H1 (cell line): ENCODE data around the gene DOK6. TPM values are rescaled to one million over a fixed set of nuclear protein-coding genes. Genes with fewer than 3 reads are reported as not detected.

ENCODE experiments used
- CTCF ChIA-PET: fragments of 300-600 bp; sonication (Branson Sonifier 250); formaldehyde crosslinking; loops from one replicate; lab custom pipeline; 2021; ENCODE audit not compliant: partially characterized antibody; lab: Charles Lee
- POLR2A ChIA-PET: fragments of 300-600 bp; sonication (Branson Sonifier 250); formaldehyde crosslinking; loops from one replicate; lab custom pipeline; 2021; ENCODE audit warnings: inconsistent platforms; ENCODE audit not compliant: partially characterized antibody; lab: Charles Lee
- DNase-seq, 2 experiments: peaks; one replicate each; pipeline versions ENCODE4 v3.0.0 to v3.0.0-alpha.2; 2010 to 2022; ENCODE audit warnings: low spot score in 2 of 2, low read depth in 1 of 2, mixed read lengths in 1 of 2
- FAIRE-seq: peaks from 2 replicates; lab custom pipeline; 2011; peaks lifted over from hg19 to GRCh38; lab: Jason Lieb, UNC
- H2AFZ ChIP-seq: 2 replicates; pipeline ENCODE4 v1.8.1; 2012; ENCODE audit warnings: low read length, inconsistent platforms
- H2AK5ac ChIP-seq: 2 replicates; pipeline ENCODE4 v1.6.1; 2013; ENCODE audit warnings: low read depth, low read length
- H2BK120ac ChIP-seq: replicated peaks from 2 replicates; pipeline ENCODE3; 2013; ENCODE audit warnings: low read depth, low read length, inconsistent platforms
- H2BK12ac ChIP-seq: 2 replicates; pipeline ENCODE4 v1.6.1; 2013; ENCODE audit warnings: low read depth, low read length
- H2BK15ac ChIP-seq: 2 replicates; pipeline ENCODE4 v1.6.1; 2013; ENCODE audit warnings: low read length
- H2BK20ac ChIP-seq: 2 replicates; pipeline ENCODE4 v1.6.1; 2013; ENCODE audit warnings: low read length
- H2BK5ac ChIP-seq: 2 replicates; pipeline ENCODE4 v1.6.1; 2013; ENCODE audit warnings: low read depth, low read length
- H3K14ac ChIP-seq: 2 replicates; pipeline ENCODE4 v1.6.1; 2013; ENCODE audit warnings: inconsistent platforms; ENCODE audit not compliant: insufficient read length
- H3K18ac ChIP-seq: 2 replicates; pipeline ENCODE4 v1.6.1; 2013; ENCODE audit warnings: low read length; ENCODE audit errors: extremely low read depth
- H3K23ac ChIP-seq: 2 replicates; pipeline ENCODE4 v1.6.1; 2013; ENCODE audit warnings: inconsistent platforms; ENCODE audit not compliant: insufficient read length
- H3K23me2 ChIP-seq: 2 replicates; pipeline ENCODE4 v1.6.1; 2013; ENCODE audit warnings: low read depth, low read length
- H3K27ac ChIP-seq: 2 replicates; pipeline ENCODE4 v1.6.1; 2011; ENCODE audit warnings: low read depth, low read length, inconsistent platforms
- H3K27me3 ChIP-seq, 4 experiments: replicated peaks in 1 of 4; 1 replicate in 1 of 4; 2 replicates in 3 of 4; pipeline versions ENCODE4 v1.6.1 to v1.8.1; 2011 to 2013; ENCODE audit warnings: low read length in 3 of 4, mild to moderate bottlenecking in 3 of 4, inconsistent platforms in 2 of 4, mixed read lengths in 2 of 4, moderate library complexity in 1 of 4; ENCODE audit not compliant: control insufficient read depth in 3 of 4, insufficient read depth in 3 of 4; ENCODE audit errors: extremely low read depth in 1 of 4
- H3K36me3 ChIP-seq, 4 experiments: 2 replicates each; pipeline versions ENCODE4 v1.6.1 to v1.8.1; 2011 to 2013; ENCODE audit warnings: mild to moderate bottlenecking in 4 of 4, low read length in 3 of 4, moderate library complexity in 2 of 4, control low read depth in 1 of 4, inconsistent platforms in 1 of 4; ENCODE audit not compliant: insufficient read depth in 4 of 4, control insufficient read depth in 2 of 4
- H3K4ac ChIP-seq: replicated peaks from 2 replicates; pipeline ENCODE3; 2013; ENCODE audit warnings: low read length, low read depth, mixed read lengths, inconsistent platforms; ENCODE audit not compliant: insufficient read length
- H3K4me1 ChIP-seq, 4 experiments: replicated peaks in 1 of 4; 1 replicate in 1 of 4; 2 replicates in 3 of 4; pipeline versions ENCODE4 v1.6.1 to v1.8.1; 2011 to 2013; ENCODE audit warnings: low read length in 3 of 4, inconsistent platforms in 2 of 4, mixed read lengths in 1 of 4; ENCODE audit not compliant: insufficient read depth in 4 of 4, control insufficient read depth in 3 of 4
- H3K4me2 ChIP-seq, 2 experiments: 2 replicates each; pipeline versions ENCODE4 v1.6.1 to v1.8.1; 2011 to 2013; ENCODE audit warnings: low read depth in 2 of 2, low read length in 2 of 2, control low read depth in 1 of 2, inconsistent platforms in 1 of 2, mild to moderate bottlenecking in 1 of 2; ENCODE audit not compliant: insufficient read depth in 1 of 2
- H3K4me3 ChIP-seq, 4 experiments: fragments of 200-600, 300-600 bp in 1 of 4; sonication (generic), shearing (Covaris generic), sonication (Bioruptor Twin) in 1 of 4; 2 replicates each; pipeline versions ENCODE4 v1.5.1 to v1.8.1; 2011 to 2016; ENCODE audit warnings: low read length in 4 of 4, low read depth in 3 of 4, control low read depth in 2 of 4, inconsistent platforms in 2 of 4, mild to moderate bottlenecking in 2 of 4, mixed read lengths in 1 of 4, moderate library complexity in 1 of 4; ENCODE audit not compliant: insufficient read depth in 2 of 4; ENCODE audit errors: extremely low read depth in 1 of 4
- H3K56ac ChIP-seq: replicated peaks from 2 replicates; pipeline ENCODE3; 2013; ENCODE audit warnings: low read depth, mild to moderate bottlenecking, mixed read lengths, low read length, inconsistent platforms; ENCODE audit not compliant: insufficient read length
- H3K79me1 ChIP-seq: 2 replicates; pipeline ENCODE4 v1.6.1; 2013; ENCODE audit warnings: low read depth, low read length, control low read depth
- H3K79me2 ChIP-seq, 2 experiments: 2 replicates each; pipeline versions ENCODE4 v1.6.1 to v1.8.1; 2012 to 2013; ENCODE audit warnings: low read length in 2 of 2, mild to moderate bottlenecking in 2 of 2, inconsistent platforms in 1 of 2; ENCODE audit not compliant: insufficient read depth in 2 of 2, control insufficient read depth in 1 of 2
- H3K9ac ChIP-seq, 4 experiments: replicated peaks in 1 of 4; 1 replicate in 1 of 4; 2 replicates in 3 of 4; pipeline versions ENCODE4 v1.6.1 to v1.8.1; 2011 to 2013; ENCODE audit warnings: low read depth in 3 of 4, low read length in 3 of 4, control low read depth in 2 of 4, mild to moderate bottlenecking in 2 of 4, moderate library complexity in 2 of 4, inconsistent platforms in 1 of 4; ENCODE audit errors: extremely low read depth in 1 of 4
- H3K9me3 ChIP-seq, 2 experiments: 2 replicates each; pipeline versions ENCODE4 v1.6.1 to v1.8.1; 2012 to 2013; ENCODE audit warnings: mild to moderate bottlenecking in 2 of 2, moderate library complexity in 2 of 2, control low read depth in 1 of 2, inconsistent platforms in 1 of 2, low read depth in 1 of 2, low read length in 1 of 2, mixed read lengths in 1 of 2; ENCODE audit not compliant: insufficient read depth in 2 of 2
- H4K20me1 ChIP-seq, 2 experiments: replicated peaks in 1 of 2; 2 replicates each; pipeline versions ENCODE3 to v1.8.1; 2011 to 2013; ENCODE audit warnings: inconsistent platforms in 2 of 2, low read length in 2 of 2, mild to moderate bottlenecking in 1 of 2; ENCODE audit not compliant: insufficient read depth in 2 of 2, control insufficient read depth in 1 of 2
- H4K5ac ChIP-seq: 2 replicates; pipeline ENCODE4 v1.6.1; 2013; ENCODE audit warnings: low read length, low read depth, mixed read lengths, inconsistent platforms; ENCODE audit not compliant: insufficient read length
- H4K8ac ChIP-seq: 2 replicates; pipeline ENCODE4 v1.8.0; 2013; ENCODE audit warnings: mild to moderate bottlenecking, moderate library complexity, low read length, inconsistent platforms; ENCODE audit not compliant: insufficient read depth; ENCODE audit errors: extremely low read depth
- H4K91ac ChIP-seq: replicated peaks from 2 replicates; pipeline ENCODE3; 2013; ENCODE audit warnings: low read length, mixed read lengths, inconsistent platforms; ENCODE audit not compliant: insufficient read length
- ATF2 ChIP-seq: IDR thresholded peaks from 2 replicates; pipeline ENCODE4 v1.6.1; 2012; ENCODE audit warnings: low read length, inconsistent platforms
- CBX8 ChIP-seq: fragments of 300-800, 300-1000 bp; sonication (generic); IDR thresholded peaks from 2 replicates; pipeline ENCODE4 v1.7.1; 2016; ENCODE audit warnings: low read depth, low read length, borderline replicate concordance
- E2F6 ChIP-seq: IDR thresholded peaks from 2 replicates; pipeline ENCODE4 v1.6.1; 2012; ENCODE audit warnings: inconsistent platforms
- EZH2 ChIP-seq: fragments of 200-600 bp; sonication (generic); IDR thresholded peaks from 2 replicates; pipeline ENCODE4 v1.7.1; 2012; ENCODE audit warnings: low read depth, mild to moderate bottlenecking, moderate library complexity, low read length, inconsistent platforms; ENCODE audit not compliant: severe bottlenecking
- POLR2A ChIP-seq, 2 experiments: IDR thresholded peaks; 1 replicate in 1 of 2; 2 replicates in 1 of 2; pipeline ENCODE4 v1.6.1; 2011; ENCODE audit warnings: low read depth in 2 of 2, low read length in 2 of 2, mild to moderate bottlenecking in 2 of 2; ENCODE audit errors: control extremely low read depth in 1 of 2
- POU5F1 ChIP-seq: IDR thresholded peaks from 2 replicates; pipeline ENCODE4 v1.6.1; 2011; ENCODE audit warnings: low read depth, mild to moderate bottlenecking, low read length, moderate library complexity
- RNF2 ChIP-seq: fragments of 200-900, 300-1000 bp; sonication (generic); IDR thresholded peaks from 2 replicates; pipeline ENCODE4 v1.7.1; 2016; ENCODE audit warnings: borderline replicate concordance, low read depth, mild to moderate bottlenecking, antibody characterized with exemption, low read length; ENCODE audit not compliant: poor library complexity, severe bottlenecking; ENCODE audit errors: missing control alignments
- SAP30 ChIP-seq: fragments of 300-600 bp; sonication (generic); IDR thresholded peaks from 2 replicates; pipeline ENCODE4 v1.7.1; 2012; ENCODE audit warnings: low read length, moderate library complexity, mild to moderate bottlenecking, inconsistent platforms; ENCODE audit not compliant: insufficient read depth, insufficient replicate concordance
- SP2 ChIP-seq: IDR thresholded peaks from 2 replicates; pipeline ENCODE4 v1.6.1; 2012; ENCODE audit warnings: mild to moderate bottlenecking, low read length, inconsistent platforms
- ZNF274 ChIP-seq: IDR thresholded peaks from 2 replicates; pipeline ENCODE4 v1.7.0; 2012; ENCODE audit warnings: low read length, borderline replicate concordance; ENCODE audit errors: extremely low read depth
- WGBS, 2 experiments: shearing (Covaris generic) in 1 of 2; methylation state at CpG; one replicate each; pipeline versions ENCODE4 v1.1.6 to v1.1.7; 2013 to 2015; ENCODE audit warnings: low lambda C conversion rate in 2 of 2, mixed read lengths in 2 of 2, inconsistent platforms in 1 of 2, low coverage in 1 of 2, missing lambda C conversion rate in 1 of 2; ENCODE audit not compliant: insufficient replicate concordance in 2 of 2, insufficient coverage in 1 of 2, insufficient read length in 1 of 2; ENCODE audit errors: extremely low coverage in 1 of 2, missing lambda C conversion rate in 1 of 2; 5-methylcytosine and 5-hydroxymethylcytosine counted together
- polyA plus RNA-seq, 7 experiments: library from polyadenylated mRNA; depleted of rRNA in 3 of 7; stranded (reverse) in 5 of 7; unstranded in 2 of 7; fragments of >200 nt in 5 of 7; fragments of 200-250 nt in 2 of 7; gene quantifications; 1 replicate in 5 of 7; 2 replicates in 1 of 7; 4 replicates in 1 of 7; pipeline versions ENCODE4 v1.2.1 to v1.2.3, GENCODE V29; 2011 to 2013; ENCODE audit warnings: missing spikeins in 2 of 7, mixed read lengths in 2 of 7
- total RNA-seq: library from RNA; stranded (reverse); fragmentation: NEBNext Ultra II Directional; extraction: Animal tissue kit (Norgen Biotek cat#: 25700); gene quantifications from 2 replicates; pipeline ENCODE4 v1.2.1, GENCODE V29; 2021

DOK6 gene
- total and polyA plus RNA-seq, 2 of the 8 experiments (the other 6 are each of a cell fraction or from before 2014, with no cell fraction given): 0.33 to 0.50 TPM

GRCh38 chr18:69840445-69840844 is 439.8 kb downstream of the DOK6 start:
- Histone ChIP-seq H3K4ac (no peak overlapping the region), H3K79me1 (no peaks in the 10 kb centered on the region), H3K79me2 (no peaks in the 10 kb centered on the region), H3K56ac (no peak overlapping the region), H2BK5ac (no peak overlapping the region), H3K14ac (no peak overlapping the region), H2AFZ (no peak overlapping the region), H2BK120ac (no peak overlapping the region), H3K4me2 (no peak overlapping the region), H3K4me3 (no peak overlapping the region), H3K9ac (no peak overlapping the region), H3K4me1 (peaks cover 0 to 1% (median 0%) of the 10 kb centered on the region in 4 experiments; a peak in 2 of 7 replicates), H2AK5ac (no peak overlapping the region), H3K23ac (no peak overlapping the region), H3K9me3 (no peaks in the 10 kb centered on the region), H4K5ac (no peak overlapping the region), H4K8ac (no peak overlapping the region), H2BK20ac (no peak overlapping the region), H3K36me3 (no peaks in the 10 kb centered on the region; a peak in 1 of 8 replicates), H2BK15ac (no peak overlapping the region), H4K91ac (no peak overlapping the region), H3K23me2 (no peaks in the 10 kb centered on the region; the same call in 1 of the 2 replicates), H4K20me1 (no peaks in the 10 kb centered on the region), H3K27me3 (no peaks in the 10 kb centered on the region), H3K27ac (no peak overlapping the region), H3K18ac (no peak overlapping the region), H2BK12ac (no peak overlapping the region)
- ChIA-PET POLR2A (no interaction called here), CTCF (interaction anchor here (0.8 to 1.1 kb wide), 2 partner anchors 10 to 119 kb away, joined by 3 read pairs; no protein-coding TSS in a partner anchor)
- FAIRE-seq (no peak), DNase-seq (no peak)
- WGBS, 2 experiments: 90% methylated on average over 7 of the region's 7 CpGs; no CpG with 5 or more reads in 1 of the 2 experiments
- TF ChIP-seq ATF2 (no peak), SAP30 (no peak), POLR2A (IDR thresholded peaks at IDR 0.05; ENCODE audit: control extremely low read depth in 1 of 2, low read depth in 2 of 2, low read length in 2 of 2) (no peak), EZH2 (no peak), CBX8 (no peak), POU5F1 (no peak), RNF2 (no peak), ZNF274 (no peak), SP2 (no peak), E2F6 (no peak)
